Activated naive CD4-positive, alpha-beta T cell treated with anti-CD3 and anti-CD28 coated beads for 36 hours (primary cell): Measurements from ENCODE around the gene SP3. TPM values are rescaled to one million over a fixed set of nuclear protein-coding genes. Genes with fewer than 3 reads are reported as not detected.
"Not testable (repeated sequence)": the region's sequence is repeated elsewhere in the genome, so short reads cannot be mapped to it uniquely, and the experiment has no call there.

ENCODE experiments used
- CTCF ChIA-PET: fragments of 350-600 bp; sonication (Branson Sonifier 250); formaldehyde crosslinking; loops from one replicate; lab custom pipeline; 2021; ENCODE audit warnings: antibody characterized with exemption; lab: Charles Lee
- DNase-seq: peaks from one replicate; pipeline ENCODE4 v3.0.0-alpha.2; 2020
- H3K27ac Mint-ChIP-seq: one replicate; pipeline ENCODE4 v1.8.0; 2021; ENCODE audit warnings: mild to moderate bottlenecking, mixed read lengths
- H3K27me3 Mint-ChIP-seq: one replicate; pipeline ENCODE4 v1.8.0; 2021; ENCODE audit warnings: low read depth, mixed read lengths
- H3K36me3 Mint-ChIP-seq: one replicate; pipeline ENCODE4 v1.8.0; 2021; ENCODE audit warnings: low read depth, mixed read lengths
- H3K4me1 Mint-ChIP-seq: one replicate; pipeline ENCODE4 v1.8.0; 2021; ENCODE audit warnings: low read depth, mixed read lengths
- H3K4me3 Mint-ChIP-seq: one replicate; pipeline ENCODE4 v1.8.0; 2021; ENCODE audit warnings: mild to moderate bottlenecking, moderate library complexity, mixed read lengths
- H3K9me3 Mint-ChIP-seq: one replicate; pipeline ENCODE4 v1.8.0; 2021; ENCODE audit warnings: mixed read lengths
- intact Hi-C: fragments of 100-400 bp; cut with micrococcal nuclease; formaldehyde crosslinking; loops from one replicate; pipeline ENCODE4 v1.15.1; 2023
- total RNA-seq, 2 experiments: library from RNA; stranded (reverse); gene quantifications; one replicate each; pipeline ENCODE4 v1.2.3, GENCODE V29; 2021

Gene SP3
- total RNA-seq, 2 experiments from 2014 or later: 89.8 to 99.7 TPM

DNA sequence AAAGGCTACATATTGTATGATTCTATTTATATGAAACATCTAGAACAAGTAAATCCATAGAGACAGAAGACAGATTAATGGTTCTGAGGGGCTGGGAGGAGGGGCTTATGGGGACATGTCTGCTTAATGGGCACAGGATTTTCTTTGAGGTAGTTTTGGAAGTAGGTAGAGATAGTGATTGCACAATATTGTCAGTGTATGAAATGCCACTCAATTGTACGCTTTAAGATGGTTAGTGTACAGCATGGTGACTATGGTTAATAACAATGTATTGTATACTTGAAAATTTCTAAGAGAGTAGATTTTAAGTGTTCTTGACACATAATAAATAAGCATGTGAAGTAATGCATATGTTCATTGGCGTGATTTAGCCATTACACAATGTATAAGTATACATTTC, 68.4 kb downstream of the SP3 start:
- intact Hi-C loops: no loop called here
- no peaks in the 10 kb centered on the region for H3K27me3 Mint-ChIP-seq

DNA sequence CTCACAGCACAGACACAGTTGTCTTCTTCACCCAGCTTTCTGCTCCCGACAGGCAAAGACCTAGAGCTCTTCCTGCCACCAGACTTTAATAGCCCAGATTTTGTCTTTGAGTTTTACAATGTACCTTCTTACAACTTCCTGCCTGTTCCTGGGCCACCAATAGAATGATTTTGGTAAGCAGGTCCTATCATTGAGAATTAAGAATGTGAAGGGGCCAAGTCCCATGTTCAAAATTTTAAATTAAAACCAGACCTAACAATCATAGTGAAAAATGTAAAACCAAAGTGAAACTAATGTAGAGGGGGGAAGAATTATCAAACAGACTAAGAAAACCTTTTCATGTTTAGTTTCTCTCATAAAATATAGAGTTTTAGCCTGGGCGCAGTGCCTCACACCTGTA, 72.8 kb downstream of the SP3 start:
- no peak overlapping the region for H3K27ac Mint-ChIP-seq
- no peak for DNase-seq
- peaks cover 9% of the 10 kb centered on the region for H3K4me1 Mint-ChIP-seq
- CTCF ChIA-PET: interaction anchor here (1.1 kb wide), 1 partner anchor 143 kb away, joined by 5 read pairs; no protein-coding TSS in a partner anchor
- peaks cover 2% of the 10 kb centered on the region for H3K36me3 Mint-ChIP-seq
- H3K27me3 Mint-ChIP-seq: peaks cover 3% of the 10 kb centered on the region
- no peak overlapping the region for H3K4me3 Mint-ChIP-seq
- intact Hi-C loops: no loop called here
- H3K9me3 Mint-ChIP-seq: peaks cover 16% of the 10 kb centered on the region

More for the DNA sequence above, 68.4 kb downstream of the SP3 start:
- no peak for DNase-seq
- no peaks in the 10 kb centered on the region for H3K36me3 Mint-ChIP-seq
- peaks cover 24% of the 10 kb centered on the region for H3K4me1 Mint-ChIP-seq
- H3K4me3 Mint-ChIP-seq: no peak overlapping the region
- H3K9me3 Mint-ChIP-seq: no peaks in the 10 kb centered on the region
- no peak overlapping the region for H3K27ac Mint-ChIP-seq
- CTCF ChIA-PET: no interaction called here

DNA sequence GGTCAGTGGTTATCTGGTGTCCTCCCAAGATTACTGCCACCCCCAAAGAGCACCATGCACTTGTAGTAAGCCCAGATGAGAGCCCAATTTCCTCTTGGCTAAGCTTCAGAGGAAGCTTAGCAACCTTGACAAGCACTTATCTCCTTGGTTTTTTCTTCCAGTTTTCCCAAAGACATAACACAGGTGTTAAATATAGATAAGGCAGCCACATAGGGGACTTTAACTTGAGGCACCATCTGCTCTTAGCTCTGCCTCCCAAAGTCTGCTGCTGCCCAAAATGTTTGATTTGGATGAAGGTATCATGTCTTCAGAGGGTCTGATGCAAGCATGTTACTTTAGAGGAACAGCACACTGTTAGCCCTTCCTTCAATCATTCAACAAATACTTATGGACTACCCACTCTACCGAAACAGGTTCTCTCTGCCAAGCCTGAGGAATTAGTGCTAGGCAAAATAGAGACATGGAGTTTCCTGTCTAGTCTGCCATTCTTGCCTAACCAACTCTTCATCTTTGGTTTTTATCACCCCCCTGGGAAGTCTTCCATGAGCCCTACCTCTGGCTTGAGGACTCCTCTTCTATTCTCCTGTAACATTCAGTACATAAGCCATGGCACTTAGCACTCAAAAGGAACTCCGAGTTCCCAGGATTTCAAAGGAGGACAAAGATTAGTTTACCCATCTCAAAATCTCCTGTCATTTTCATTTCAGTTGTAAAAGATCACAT, 73.7 kb downstream of the SP3 start:
- Mint-ChIP-seq H3K27ac (no peak overlapping the region), H3K27me3 (peaks cover 3% of the 10 kb centered on the region), H3K9me3 (peaks cover 16% of the 10 kb centered on the region), H3K4me1 (peaks cover 9% of the 10 kb centered on the region), H3K4me3 (no peak overlapping the region), H3K36me3 (peaks cover 2% of the 10 kb centered on the region)
- DNase-seq: no peak
- CTCF ChIA-PET: interaction anchor here (1.1 kb wide), 1 partner anchor 144 kb away, joined by 5 read pairs; no protein-coding TSS in a partner anchor
- intact Hi-C loops: no loop called here

DNA sequence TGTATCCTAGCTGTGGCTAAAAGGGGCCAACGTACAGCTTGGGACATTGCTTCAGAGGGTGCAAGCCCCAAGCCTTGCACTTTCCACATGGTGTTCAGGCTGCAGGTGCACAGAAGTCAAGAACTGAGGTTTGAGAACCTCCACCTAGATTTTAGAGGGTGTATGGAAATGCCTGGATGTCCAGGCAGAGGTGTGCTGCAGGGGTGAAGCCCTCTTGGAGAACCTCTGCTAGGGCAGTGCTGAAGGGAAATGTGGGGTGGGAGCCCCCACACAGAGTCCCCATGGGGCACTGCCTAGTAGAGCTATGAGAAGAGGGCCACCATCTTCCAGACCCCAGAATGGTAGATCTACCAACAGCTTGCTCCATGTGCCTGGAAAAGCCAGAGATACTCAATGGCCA, 75.7 kb downstream of the SP3 start:
- H3K4me1 Mint-ChIP-seq, H3K27me3 Mint-ChIP-seq, H3K4me3 Mint-ChIP-seq, H3K36me3 Mint-ChIP-seq, H3K27ac Mint-ChIP-seq, DNase-seq, intact Hi-C loops: not testable (repeated sequence)
- H3K9me3 Mint-ChIP-seq: peaks cover 18% of the 10 kb centered on the region
- CTCF ChIA-PET: interaction anchor here (0.7 kb wide), 1 partner anchor 452 kb away, joined by 3 read pairs; no protein-coding TSS in a partner anchor

GRCh38 chr2:173886613-173887012, 78.6 kb downstream of the SP3 start:
- H3K36me3 Mint-ChIP-seq: peaks cover 2% of the 10 kb centered on the region
- intact Hi-C loops: no loop called here
- H3K4me3 Mint-ChIP-seq: no peak overlapping the region
- H3K9me3 Mint-ChIP-seq: peaks cover 18% of the 10 kb centered on the region
- no peak for DNase-seq
- H3K27me3 Mint-ChIP-seq: peaks cover 8% of the 10 kb centered on the region
- peaks cover under 1% of the 10 kb centered on the region for H3K4me1 Mint-ChIP-seq
- CTCF ChIA-PET: interaction anchor here (0.7 kb wide), 1 partner anchor 32 kb away, joined by 3 read pairs; no protein-coding TSS in a partner anchor
- no peak overlapping the region for H3K27ac Mint-ChIP-seq

- Mint-ChIP-seq H3K4me1 (no peaks in the 10 kb centered on the region), H3K36me3 (peaks cover 2% of the 10 kb centered on the region), H3K27ac (no peak overlapping the region), H3K27me3 (peaks cover 5% of the 10 kb centered on the region), H3K4me3 (no peak overlapping the region), H3K9me3 (peaks cover 8% of the 10 kb centered on the region)
- intact Hi-C loops: loop anchor here (1.0 to 2.0 kb wide), 2 partner anchors 156 to 457 kb away; no protein-coding TSS in a partner anchor
- CTCF ChIA-PET: interaction anchor here (0.6 to 1.3 kb wide), 2 partner anchors 86 to 457 kb away, joined by 3 to 4 read pairs; no protein-coding TSS in a partner anchor
- peak; percentile 38 for DNase-seq
These were observed 81.0 kb downstream of the SP3 start for GRCh38 chr2:173884025-173884802.

- Mint-ChIP-seq H3K36me3 (no peaks in the 10 kb centered on the region), H3K9me3 (peaks cover 2% of the 10 kb centered on the region), H3K27me3 (peaks cover 9% of the 10 kb centered on the region), H3K27ac (no peak overlapping the region), H3K4me3 (no peak overlapping the region), H3K4me1 (no peaks in the 10 kb centered on the region)
- intact Hi-C loops: no loop called here
- no peak for DNase-seq
- CTCF ChIA-PET: interaction anchor here (0.6 kb wide), 1 partner anchor 136 kb away, joined by 3 read pairs; no protein-coding TSS in a partner anchor
These were observed 83.3 kb downstream of the SP3 start for GRCh38 chr2:173881886-173882285.

DNA sequence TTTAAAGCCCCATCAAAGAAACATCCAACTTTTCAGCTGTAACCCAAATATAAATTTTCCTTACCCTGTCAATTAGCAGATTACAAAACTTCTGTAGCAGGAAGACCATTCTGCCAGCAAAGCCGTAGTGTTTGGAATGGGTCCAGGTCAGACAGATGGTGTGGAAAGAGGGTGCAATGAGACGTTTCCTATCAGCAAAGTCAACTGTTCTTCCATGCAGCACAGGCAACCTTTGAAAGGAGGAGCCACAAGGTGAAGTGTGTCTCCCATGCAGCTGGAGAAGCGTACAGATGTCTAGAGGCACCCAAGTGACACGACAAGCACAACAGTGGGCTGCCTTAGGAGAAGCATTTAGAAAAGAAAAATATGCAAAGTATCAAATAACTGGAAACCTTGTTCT, 83.7 kb downstream of the SP3 start:
- H3K36me3 Mint-ChIP-seq: no peaks in the 10 kb centered on the region
- peaks cover 2% of the 10 kb centered on the region for H3K9me3 Mint-ChIP-seq
- H3K27ac Mint-ChIP-seq: no peak overlapping the region
- H3K27me3 Mint-ChIP-seq: peaks cover 9% of the 10 kb centered on the region
- H3K4me3 Mint-ChIP-seq: no peak overlapping the region
- intact Hi-C loops: no loop called here
- CTCF ChIA-PET: interaction anchor here (0.6 kb wide), 1 partner anchor 136 kb away, joined by 3 read pairs; no protein-coding TSS in a partner anchor
- no peaks in the 10 kb centered on the region for H3K4me1 Mint-ChIP-seq
- DNase-seq: no peak

DNA sequence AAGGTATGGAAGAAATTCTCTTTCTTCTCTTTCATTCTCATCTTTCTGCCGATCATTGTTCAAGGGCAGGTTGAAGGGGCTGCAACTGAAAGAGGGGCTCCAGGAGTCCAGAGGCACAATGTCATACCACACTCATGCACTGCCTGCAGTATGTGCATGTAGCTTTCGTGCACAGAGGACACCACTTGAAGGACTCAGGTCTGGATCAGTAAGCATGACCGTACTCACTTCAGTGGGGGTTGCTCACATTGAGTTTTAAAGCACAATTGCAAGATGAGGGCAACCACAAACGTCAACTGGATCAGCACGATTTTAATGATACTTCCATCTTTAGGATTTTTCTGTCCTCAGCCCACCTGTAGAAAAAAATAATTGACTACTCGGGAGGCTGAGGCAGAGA, 84.6 kb downstream of the SP3 start:
- Mint-ChIP-seq H3K36me3 (no peaks in the 10 kb centered on the region), H3K4me1 (no peaks in the 10 kb centered on the region), H3K9me3 (peaks cover 2% of the 10 kb centered on the region), H3K27me3 (peaks cover 9% of the 10 kb centered on the region), H3K27ac (no peak overlapping the region), H3K4me3 (no peak overlapping the region)
- no peak for DNase-seq
- intact Hi-C loops: no loop called here
- CTCF ChIA-PET: no interaction called here

GRCh38 chr2:173876833-173877413, 88.2 kb downstream of the SP3 start:
- no peaks in the 10 kb centered on the region for H3K9me3 Mint-ChIP-seq
- CTCF ChIA-PET: interaction anchor here (0.7 kb wide), 1 partner anchor 170 kb away, joined by 3 read pairs; no protein-coding TSS in a partner anchor
- H3K27ac Mint-ChIP-seq: no peak overlapping the region
- H3K36me3 Mint-ChIP-seq: no peaks in the 10 kb centered on the region
- H3K27me3 Mint-ChIP-seq: peaks cover 4% of the 10 kb centered on the region
- no peaks in the 10 kb centered on the region for H3K4me1 Mint-ChIP-seq
- intact Hi-C loops: no loop called here
- no peak overlapping the region for H3K4me3 Mint-ChIP-seq
- DNase-seq: no peak

GRCh38 chr2:173874894-173875237, 90.3 kb downstream of the SP3 start:
- intact Hi-C loops: no loop called here
- DNase-seq: no peak
- H3K4me3 Mint-ChIP-seq: no peak overlapping the region
- H3K9me3 Mint-ChIP-seq: no peaks in the 10 kb centered on the region
- CTCF ChIA-PET: no interaction called here
- H3K27ac Mint-ChIP-seq: no peak overlapping the region
- no peaks in the 10 kb centered on the region for H3K4me1 Mint-ChIP-seq
- peaks cover 4% of the 10 kb centered on the region for H3K27me3 Mint-ChIP-seq
- no peaks in the 10 kb centered on the region for H3K36me3 Mint-ChIP-seq
